Stomach (tissue), 9 donors: ENCODE data around the gene FLT1. TPM values are rescaled to one million over a fixed set of nuclear protein-coding genes. Genes with fewer than 3 reads are reported as not detected.

ENCODE experiments used
- DNase-seq, 2 donors: peaks; one replicate each; pipeline versions ENCODE4 v3.0.0 to v3.0.0-alpha.2; 2013 to 2019
- H3K27ac ChIP-seq, 5 donors: fragments of 200-600 bp in 4 of 5; sonication (generic) in 4 of 5; one replicate each; pipeline ENCODE4 v1.5.1; 2013 to 2019; ENCODE audit warnings: mild to moderate bottlenecking in 1 of 5, moderate library complexity in 1 of 5
- H3K27me3 ChIP-seq, 3 donors: fragments of 200-600 bp; sonication (generic); one replicate each; pipeline ENCODE4 v1.5.1; 2017 to 2019; ENCODE audit warnings: mixed run types in 1 of 3
- H3K36me3 ChIP-seq, 4 donors: fragments of 200-600 bp; sonication (generic); 1 replicate in 3 of 4; 2 replicates in 1 of 4; pipeline ENCODE4 v1.5.1; 2016 to 2019
- H3K4me1 ChIP-seq, 4 donors: fragments of 200-600 bp; sonication (generic); one replicate each; pipeline ENCODE4 v1.5.1; 2016 to 2019
- H3K4me3 ChIP-seq, 4 donors: fragments of 200-600 bp; sonication (generic) in 3 of 4; one replicate each; pipeline ENCODE4 v1.5.1; 2016 to 2019; ENCODE audit warnings: mild to moderate bottlenecking in 1 of 4
- H3K9me3 ChIP-seq, 4 donors: fragments of 200-600 bp; sonication (generic); one replicate each; pipeline ENCODE4 v1.5.1; 2016 to 2019
- CTCF ChIP-seq, 7 experiments: fragments of 450-650 bp in 4 of 7; fragments of 200-600 bp in 3 of 7; sonication (generic) in 3 of 7; IDR thresholded peaks; one replicate each; pipeline ENCODE4 v1.5.1; 2016 to 2019; ENCODE audit warnings: antibody characterized with exemption in 7 of 7, control low read depth in 2 of 7, mild to moderate bottlenecking in 1 of 7
- EP300 ChIP-seq: sonication (generic); formaldehyde crosslinking; IDR thresholded peaks from one replicate; pipeline ENCODE4 v1.6.1; 2017; ENCODE audit warnings: antibody characterized with exemption
- POLR2A ChIP-seq, 4 donors: fragments of 450-650 bp; IDR thresholded peaks; one replicate each; pipeline ENCODE4 v1.6.1; 2016; ENCODE audit warnings: antibody characterized with exemption in 4 of 4, control low read depth in 2 of 4, mild to moderate bottlenecking in 1 of 4, moderate library complexity in 1 of 4
- POLR2AphosphoS5 ChIP-seq, 3 donors: sonication (generic); formaldehyde crosslinking; IDR thresholded peaks; one replicate each; pipeline ENCODE4 v1.6.1; 2016; ENCODE audit warnings: antibody characterized with exemption in 3 of 3
- WGBS, 5 donors: extraction: QIAGEN DNeasy Blood & Tissue Kit in 3 of 5; methylation state at CpG; one replicate each; pipeline versions ENCODE4 v1.1.5 to v1.1.7; 2013 to 2018; 5-methylcytosine and 5-hydroxymethylcytosine counted together
- intact Hi-C: fragments of 100-400 bp; cut with DNase I; formaldehyde crosslinking; loops from one replicate; pipeline ENCODE4 v1.15.1; 2023; ENCODE audit warnings: low total_unique reads
- polyA plus RNA-seq, 3 donors: library from polyadenylated mRNA; stranded (reverse); fragments of 200-250 nt; gene quantifications; one replicate each; pipeline ENCODE4 v1.2.3, GENCODE V29; 2013
- total RNA-seq, 5 donors: library from RNA; depleted of rRNA; stranded (reverse); fragments of >200 nt; gene quantifications; one replicate each; pipeline versions ENCODE4 v1.1.0 to v1.2.3, GENCODE V29; 2014 to 2016
- donor health status: healthy with polysubstance abuse.
- donor health status: Bipolar disorder and iron deficiency.
- donor health status: healthy.

Gene FLT1
- total and polyA plus RNA-seq, 8 donors, result 1.00 to 41.9 (median 3.6) TPM; not detected in 1

- H3K9me3 ChIP-seq, result no peaks in the 10 kb centered on the region
- DNase-seq, result no peak
- no peaks in the 10 kb centered on the region for H3K36me3 ChIP-seq
- WGBS, 5 donors, result 50 to 77% (median 73%) methylated on average over 4 of the region's 4 CpGs
- intact Hi-C loops, result no loop called here
- H3K27ac ChIP-seq, result no peak overlapping the region
- H3K4me1 ChIP-seq, result no peaks in the 10 kb centered on the region
- H3K4me3 ChIP-seq, result no peak overlapping the region
- H3K27me3 ChIP-seq, result peaks cover 0 to 7% (median 0%) of the 10 kb centered on the region in 3 donors
- TF ChIP-seq EP300 (no peak), POLR2A (IDR thresholded peaks at IDR 0.05) (no peak), CTCF (IDR thresholded peaks at IDR 0.05) (no peak), POLR2AphosphoS5 (IDR thresholded peaks at IDR 0.05) (no peak)
Measured at GRCh38 chr13:28420704-28421103, 74.2 kb downstream of the FLT1 start.

- no peak for DNase-seq
- H3K27me3 ChIP-seq, result peaks cover 0 to 7% (median 0%) of the 10 kb centered on the region in 3 donors
- TF ChIP-seq POLR2AphosphoS5 (IDR thresholded peaks at IDR 0.05), result no peak
- no peaks in the 10 kb centered on the region for H3K36me3 ChIP-seq
- no peaks in the 10 kb centered on the region for H3K4me1 ChIP-seq
- WGBS, 5 donors, result 41 to 56% (median 53%) methylated on average over 3 of the region's 3 CpGs
- no peak overlapping the region for H3K4me3 ChIP-seq
- no peak overlapping the region for H3K27ac ChIP-seq
- H3K9me3 ChIP-seq, result no peaks in the 10 kb centered on the region
- intact Hi-C loops, result no loop called here
Measured at GRCh38 chr13:28415994-28416421, 78.9 kb downstream of the FLT1 start.

GRCh38 chr13:28413999-28414398 lies 80.9 kb downstream of the FLT1 start:
- WGBS, 5 donors, result 90 to 95% (median 92%) methylated on average over 4 of the region's 4 CpGs

GRCh38 chr13:28412981-28413380 lies 81.9 kb downstream of the FLT1 start:
- 53 to 71% (median 66%) methylated on average over 8 of the region's 8 CpGs for WGBS, 5 donors
- Histone ChIP-seq H3K9me3 (no peaks in the 10 kb centered on the region), H3K36me3 (no peaks in the 10 kb centered on the region), H3K4me1 (peaks cover 0 to 5% (median 0%) of the 10 kb centered on the region in 4 donors), H3K4me3 (no peak overlapping the region), H3K27me3 (no peaks in the 10 kb centered on the region), H3K27ac (peak overlapping the region in 2 of 5 donors; percentile 20 to 31)
- intact Hi-C loops, result no loop called here
- DNase-seq, result peak in 1 of 2 donors; percentile 16
- no peak for TF ChIP-seq POLR2AphosphoS5 (IDR thresholded peaks at IDR 0.05)
- TF ChIP-seq POLR2A (IDR thresholded peaks at IDR 0.05), result no peak
- TF ChIP-seq CTCF (IDR thresholded peaks at IDR 0.05), result no peak
- no peak for TF ChIP-seq EP300

More at GRCh38 chr13:28413999-28414398, 80.9 kb downstream of the FLT1 start:
- Histone ChIP-seq H3K4me3 (no peak overlapping the region), H3K4me1 (no peaks in the 10 kb centered on the region), H3K9me3 (no peaks in the 10 kb centered on the region), H3K27me3 (peaks cover 0 to 7% (median 0%) of the 10 kb centered on the region in 3 donors), H3K27ac (no peak overlapping the region), H3K36me3 (no peaks in the 10 kb centered on the region)
- intact Hi-C loops, result no loop called here
- TF ChIP-seq CTCF (IDR thresholded peaks at IDR 0.05) (no peak), EP300 (no peak), POLR2A (IDR thresholded peaks at IDR 0.05) (no peak), POLR2AphosphoS5 (IDR thresholded peaks at IDR 0.05) (no peak)
- no peak for DNase-seq

- 5 to 13% (median 9%) methylated on average over 5 of the region's 5 CpGs for WGBS, 5 donors
- no peak overlapping the region for H3K27ac ChIP-seq
- TF ChIP-seq POLR2A (IDR thresholded peaks at IDR 0.05) (no peak), POLR2AphosphoS5 (IDR thresholded peaks at IDR 0.05) (no peak), CTCF (IDR thresholded peaks at IDR 0.05) (no peak), EP300 (no peak)
- intact Hi-C loops, result no loop called here
- H3K4me3 ChIP-seq, result no peak overlapping the region
- peak in 1 of 2 donors; percentile 39 for DNase-seq
- H3K36me3 ChIP-seq, result no peaks in the 10 kb centered on the region
- no peaks in the 10 kb centered on the region for H3K27me3 ChIP-seq
- peaks cover 0 to 5% (median 0%) of the 10 kb centered on the region in 4 donors for H3K4me1 ChIP-seq
- H3K9me3 ChIP-seq, result no peaks in the 10 kb centered on the region
Measured at GRCh38 chr13:28411831-28412353, 83.0 kb downstream of the FLT1 start.
